CD4-positive, alpha-beta T cell treated with Interferon gamma for 1 hour (primary cell): ENCODE data around the gene ITGA3.

Source experiments
- DNase-seq: peaks from one replicate; pipeline ENCODE4 v3.0.0-alpha.2; 2020

ITGA3 gene

DNA sequence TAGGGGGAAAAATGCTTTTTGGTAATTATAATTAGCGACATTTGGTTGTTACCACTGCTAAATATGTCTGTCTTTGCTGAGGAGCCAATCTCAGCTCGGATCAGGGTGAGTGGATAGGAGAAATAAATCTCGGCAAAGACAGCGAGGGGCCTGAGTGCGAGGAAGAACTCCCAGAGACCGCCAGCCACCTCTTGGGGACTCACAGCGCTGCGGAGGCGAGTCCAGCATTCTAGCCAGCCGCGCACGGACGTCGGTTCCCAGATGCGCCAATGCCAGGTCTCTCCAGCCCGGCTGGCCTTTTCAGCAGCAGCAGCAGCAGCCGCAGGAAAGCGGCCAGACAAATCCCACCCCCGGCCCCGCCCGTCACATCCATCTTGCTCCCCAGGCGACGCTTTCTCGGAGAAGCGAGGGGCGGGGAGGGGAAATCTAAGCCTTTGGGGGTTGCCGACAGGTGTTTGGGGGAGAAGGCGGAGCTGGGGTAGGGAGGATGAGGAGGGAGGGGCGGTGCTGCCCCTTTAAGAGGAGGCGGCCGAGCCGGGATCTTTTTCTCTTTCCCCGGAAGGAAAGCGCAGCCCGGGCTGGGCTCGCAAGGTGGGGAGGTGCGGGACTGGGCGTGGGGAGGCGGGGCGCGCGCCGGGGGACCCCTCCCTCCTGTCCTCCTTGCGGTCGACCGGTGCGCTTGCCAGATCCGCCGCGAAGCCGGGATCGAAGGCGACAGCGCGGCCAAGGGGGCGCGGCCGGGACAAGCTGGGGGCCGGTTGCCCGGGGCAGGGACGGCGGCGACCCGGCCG lies at the start of gene ITGA3:
ITGA3 (plus strand) TSS at position 685 of the 791 bp plus-strand sequence. CDS start 330 bp downstream, outside the sequence.
- peak; percentile 32 for DNase-seq

DNA sequence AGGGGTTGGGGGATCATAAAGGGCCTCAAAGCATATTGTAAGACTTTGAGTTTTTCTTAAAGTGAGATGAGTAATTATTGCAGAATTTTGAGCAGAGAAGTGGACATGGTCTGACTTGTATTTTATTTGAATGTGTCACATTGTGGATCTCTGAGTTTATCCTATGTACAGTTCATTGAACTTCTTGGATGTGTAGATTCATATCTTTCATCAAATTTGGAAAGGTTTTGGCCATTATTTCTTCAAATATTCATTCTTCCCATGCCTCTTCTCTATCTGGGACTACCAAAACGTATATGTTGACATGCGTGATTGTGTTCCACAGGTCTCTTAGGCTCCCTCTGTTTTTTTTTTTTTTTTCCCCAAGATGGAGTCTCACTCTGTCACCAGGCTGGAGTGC lies 46.6 kb upstream of the ITGA3 start:
- no peak for DNase-seq

DNA sequence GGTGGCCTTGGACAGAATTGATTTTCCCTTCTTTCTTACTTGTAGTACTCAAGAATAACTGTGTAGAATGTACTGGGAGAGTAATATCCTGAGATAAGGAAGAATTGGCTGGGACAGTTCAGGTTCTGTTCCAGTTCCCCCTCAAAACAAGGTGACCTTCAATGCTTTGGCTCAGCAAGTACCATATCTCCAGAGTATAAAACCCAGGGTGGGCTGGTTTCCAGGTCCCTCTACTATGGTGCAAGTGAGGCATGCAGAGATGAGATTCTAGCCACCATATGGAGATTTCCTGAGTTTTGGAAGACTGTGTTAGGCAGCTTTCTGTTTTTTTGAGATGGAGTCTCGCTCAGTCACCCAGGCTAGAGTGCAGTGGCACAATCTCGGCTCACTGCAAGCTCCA lies 42.8 kb upstream of the ITGA3 start:
- DNase-seq, result no peak

DNA sequence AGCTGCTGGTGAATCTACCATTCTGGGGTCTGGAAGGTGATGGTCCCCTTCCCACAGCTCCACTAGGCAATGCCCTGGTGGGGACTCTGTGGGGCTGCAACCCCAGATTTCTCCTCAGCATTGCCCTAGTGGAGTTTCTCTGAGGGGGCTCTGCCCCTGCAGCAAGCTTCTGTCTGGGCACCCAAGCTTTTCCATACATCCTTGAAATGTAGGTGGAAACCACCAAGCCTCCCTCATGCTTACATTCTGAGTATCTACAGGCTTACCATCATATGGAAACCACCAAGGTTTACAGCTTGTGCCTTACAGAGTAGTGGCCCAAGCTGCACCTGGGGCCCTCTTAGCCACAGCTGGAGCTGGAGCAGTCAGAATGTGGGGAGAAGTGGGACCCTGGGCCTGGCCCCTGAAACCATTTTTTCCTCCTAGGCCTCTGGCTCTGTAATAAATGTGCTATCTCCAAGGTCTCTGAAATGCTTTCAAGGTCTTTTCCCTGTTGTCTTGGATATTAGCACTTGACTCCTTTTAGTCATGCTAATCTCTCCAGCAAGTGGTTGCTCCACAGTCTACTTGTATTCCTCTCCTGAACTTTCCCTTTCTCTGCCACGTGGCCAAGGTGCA lies 41.3 kb upstream of the ITGA3 start:
- DNase-seq, result no peak

DNA sequence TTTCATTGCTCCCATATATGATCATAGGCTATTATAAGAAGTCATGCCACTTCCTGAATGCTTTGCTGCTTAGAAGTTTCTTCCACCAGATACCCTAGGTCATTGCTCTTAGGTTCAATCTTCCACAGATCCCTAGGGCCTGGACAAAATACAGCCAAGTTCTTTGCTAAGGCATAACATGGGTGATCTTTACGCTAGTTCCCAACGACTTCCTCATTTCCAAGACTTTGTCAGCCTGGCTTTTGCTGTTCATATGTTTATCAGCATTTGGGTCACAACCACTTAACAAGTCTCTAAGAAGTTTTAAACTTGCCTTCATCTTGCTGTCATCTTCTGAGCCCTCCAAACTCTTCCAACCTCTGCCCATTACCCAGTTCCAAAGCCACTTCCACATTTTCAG lies 40.8 kb upstream of the ITGA3 start:
- DNase-seq, result no peak

DNA sequence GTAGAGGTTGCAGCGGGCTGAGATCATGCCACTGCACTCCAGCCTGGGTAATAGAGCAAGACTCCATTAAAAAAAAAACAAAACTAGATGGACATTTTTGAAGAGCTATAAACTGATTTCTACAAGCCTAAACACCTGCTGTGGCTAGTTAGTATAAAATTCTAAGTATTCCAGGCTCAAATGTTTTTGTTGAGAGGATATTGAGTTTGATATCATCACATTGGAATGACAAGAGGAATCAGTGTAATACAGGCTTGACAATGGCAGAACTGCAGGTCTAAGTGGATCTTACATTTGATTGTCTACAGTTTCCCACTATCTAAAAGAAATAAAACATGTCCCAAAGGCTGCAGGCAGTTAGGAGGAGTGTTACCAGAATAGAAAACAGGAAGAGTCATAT lies 37.0 kb upstream of the ITGA3 start:
- DNase-seq, result no peak

DNA sequence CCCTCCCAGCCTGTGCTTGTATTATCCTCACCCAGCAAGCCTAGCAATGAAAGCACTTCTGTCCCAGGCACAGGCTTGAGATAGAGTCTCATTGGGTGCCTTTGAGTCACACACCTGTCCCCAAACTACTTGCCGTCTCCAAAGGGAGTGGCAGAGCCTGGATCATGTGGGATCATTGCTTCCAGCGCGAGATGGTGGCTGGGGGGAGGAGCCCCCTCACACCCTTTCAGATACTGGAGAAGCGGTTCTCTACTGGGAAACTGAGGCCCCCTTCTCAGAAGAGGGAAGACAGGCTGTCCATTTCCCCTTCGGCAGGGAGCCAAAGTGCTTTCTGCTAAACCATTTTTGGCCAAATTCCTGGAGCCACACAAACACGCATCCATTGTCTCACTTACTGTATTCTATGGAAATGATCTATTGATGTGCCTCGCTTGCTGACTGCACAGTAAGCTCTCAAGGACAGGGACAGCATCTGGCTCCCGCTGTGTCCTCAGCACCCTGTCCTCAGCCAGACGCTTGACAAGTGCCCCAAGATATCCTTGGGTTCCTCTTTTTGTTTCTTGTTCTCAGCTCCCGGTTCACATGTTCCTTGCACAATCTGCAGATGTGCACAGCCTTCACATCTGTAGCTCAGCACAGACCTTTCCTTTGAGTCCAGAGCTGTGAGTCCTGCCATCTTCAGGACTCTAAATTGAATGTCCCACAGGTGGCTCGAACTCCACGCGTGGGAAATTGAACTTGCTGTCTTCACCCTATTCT lies 34.9 kb upstream of the ITGA3 start:
- DNase-seq, result no peak

DNA sequence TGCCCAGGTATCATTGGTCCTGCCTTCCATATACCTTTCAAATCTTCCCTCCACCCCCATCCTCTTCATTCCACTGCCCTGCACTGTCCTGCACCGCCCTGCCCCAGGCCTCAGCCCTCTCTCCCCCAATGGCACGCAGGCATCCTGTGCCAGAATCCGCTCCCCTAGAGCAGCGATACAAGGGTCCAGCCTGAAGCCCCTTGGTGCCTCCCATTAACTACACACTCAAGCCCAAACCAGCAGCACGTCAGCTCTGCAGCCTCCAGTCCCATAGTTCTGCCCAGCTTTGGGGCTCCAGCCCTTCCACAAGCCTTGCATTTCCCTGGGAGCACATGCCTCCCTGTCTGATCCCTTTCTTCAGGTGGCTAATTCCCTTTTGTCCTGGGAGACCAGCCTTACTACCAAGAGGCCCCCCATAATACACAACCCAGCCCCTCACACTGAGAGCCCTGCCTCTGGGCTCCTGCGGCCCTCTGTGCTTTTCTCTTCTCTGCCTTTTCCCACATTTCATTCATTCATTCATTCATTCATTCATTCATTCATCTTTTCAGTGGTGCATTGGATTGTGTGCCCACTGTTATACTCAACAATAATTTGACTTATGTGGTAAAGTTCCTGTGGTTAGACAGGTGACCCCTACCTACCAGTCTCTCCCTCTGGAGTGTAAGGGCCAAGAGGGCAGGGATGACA lies 34.1 kb upstream of the ITGA3 start:
- DNase-seq, result no peak

DNA sequence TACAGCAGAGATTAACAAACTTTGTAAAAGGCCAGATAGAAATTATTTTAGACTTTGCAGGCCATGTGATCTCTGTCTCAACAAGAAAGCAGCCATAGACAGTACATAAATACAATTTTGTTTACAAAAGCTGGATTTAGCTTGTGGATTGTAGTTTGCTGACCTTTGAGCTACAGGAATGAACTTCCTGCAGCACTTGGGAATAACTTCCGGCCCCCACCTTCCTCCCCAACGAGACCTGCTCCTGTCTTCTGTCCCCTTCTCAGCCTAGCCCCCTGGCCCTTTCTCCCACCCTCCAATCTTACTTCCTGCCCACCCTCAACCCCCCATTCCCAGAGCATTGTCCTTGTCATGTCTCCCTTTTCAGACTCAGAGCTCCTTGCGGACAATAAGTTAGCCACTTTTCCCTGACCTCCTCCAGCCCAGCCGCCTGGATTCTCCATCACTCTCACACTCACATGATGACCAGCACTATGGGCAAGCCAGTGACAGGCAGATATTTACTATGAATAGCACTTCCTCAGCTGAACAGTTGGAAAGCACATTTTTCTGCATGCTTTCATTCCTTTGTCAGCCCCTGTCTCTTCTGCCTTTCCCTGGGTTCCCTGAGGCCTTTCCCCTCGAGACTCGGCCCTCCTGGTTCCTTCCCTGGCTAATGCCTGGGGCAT lies 33.3 kb upstream of the ITGA3 start:
- no peak for DNase-seq

DNA sequence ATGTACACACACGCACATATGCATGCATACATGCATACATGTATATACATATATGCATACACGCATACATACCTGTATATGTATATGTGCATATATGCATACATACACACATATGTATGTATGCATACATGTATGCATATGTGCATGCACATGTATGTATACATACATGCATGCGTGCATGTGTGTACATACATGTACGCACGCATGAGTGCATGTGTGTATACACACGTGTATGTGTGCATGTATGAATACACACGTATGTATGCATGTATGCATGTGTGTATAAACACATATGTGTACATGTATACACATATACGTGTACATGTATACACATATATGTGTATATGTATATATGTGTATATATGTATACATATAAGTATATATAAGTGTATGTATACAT lies 32.4 kb upstream of the ITGA3 start:
- DNase-seq, result no peak

DNA sequence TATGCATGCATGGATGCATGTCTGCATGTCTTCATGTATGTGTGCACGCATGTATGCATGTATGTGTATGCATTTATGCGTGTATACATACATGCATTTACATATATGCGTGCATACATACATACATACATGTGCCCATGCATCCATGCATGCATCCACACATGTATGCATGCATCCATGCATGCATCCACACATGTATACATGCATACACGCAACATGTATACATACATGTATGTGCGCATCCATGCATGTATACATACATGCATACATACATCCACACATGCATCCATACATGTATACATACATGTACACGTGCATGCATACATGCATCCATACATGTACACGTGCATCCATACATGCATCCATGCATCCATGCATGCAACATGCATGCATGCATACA lies 31.1 kb upstream of the ITGA3 start:
- DNase-seq, result no peak

DNA sequence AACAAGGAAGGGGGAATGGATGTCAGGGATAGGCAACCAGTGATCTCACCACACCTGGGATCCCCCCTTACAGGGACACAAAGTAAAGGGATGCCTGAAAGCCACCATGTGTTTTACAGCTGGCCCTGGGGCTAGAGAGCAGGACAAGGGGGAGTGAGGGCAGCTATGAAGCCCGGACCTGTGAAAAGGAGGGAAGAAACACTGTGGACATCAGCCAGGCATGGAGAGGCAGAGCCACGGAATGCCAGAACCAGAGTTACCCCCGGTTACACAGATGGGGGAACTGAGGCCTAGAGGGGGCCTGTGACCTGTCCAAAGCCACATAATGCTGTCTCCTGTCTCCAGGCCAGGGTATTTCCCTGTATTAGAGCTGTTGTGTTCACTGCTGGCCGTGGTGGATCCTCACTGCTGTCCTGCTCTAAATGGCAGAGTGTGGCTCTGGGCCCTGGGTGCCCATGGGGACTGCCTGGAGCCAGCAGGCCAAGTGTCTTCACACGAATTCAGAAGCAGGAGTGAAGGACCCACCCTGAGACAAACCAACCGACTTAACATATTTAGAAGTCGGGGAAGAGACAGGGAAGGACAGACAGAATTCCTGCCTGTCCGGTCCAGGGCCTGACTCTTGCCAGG lies 29.7 kb upstream of the ITGA3 start:
- no peak for DNase-seq

DNA sequence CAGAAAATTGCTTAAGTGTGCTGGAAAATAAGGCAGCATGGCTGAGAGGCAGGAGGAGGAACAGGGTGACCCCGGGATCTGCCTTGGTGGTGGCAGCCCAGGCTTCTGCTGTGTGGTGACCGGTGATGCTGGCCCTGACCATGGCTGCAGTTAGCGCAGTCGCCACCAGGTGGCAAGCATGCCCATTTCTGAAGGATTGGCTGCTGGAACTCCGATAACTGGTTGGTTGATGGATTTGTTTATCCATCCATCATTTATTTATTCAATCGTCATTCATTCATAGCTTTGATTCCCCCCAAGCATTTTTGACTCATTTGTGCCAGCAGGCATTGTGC lies 29.1 kb upstream of the ITGA3 start:
- DNase-seq, result peak; percentile 62

DNA sequence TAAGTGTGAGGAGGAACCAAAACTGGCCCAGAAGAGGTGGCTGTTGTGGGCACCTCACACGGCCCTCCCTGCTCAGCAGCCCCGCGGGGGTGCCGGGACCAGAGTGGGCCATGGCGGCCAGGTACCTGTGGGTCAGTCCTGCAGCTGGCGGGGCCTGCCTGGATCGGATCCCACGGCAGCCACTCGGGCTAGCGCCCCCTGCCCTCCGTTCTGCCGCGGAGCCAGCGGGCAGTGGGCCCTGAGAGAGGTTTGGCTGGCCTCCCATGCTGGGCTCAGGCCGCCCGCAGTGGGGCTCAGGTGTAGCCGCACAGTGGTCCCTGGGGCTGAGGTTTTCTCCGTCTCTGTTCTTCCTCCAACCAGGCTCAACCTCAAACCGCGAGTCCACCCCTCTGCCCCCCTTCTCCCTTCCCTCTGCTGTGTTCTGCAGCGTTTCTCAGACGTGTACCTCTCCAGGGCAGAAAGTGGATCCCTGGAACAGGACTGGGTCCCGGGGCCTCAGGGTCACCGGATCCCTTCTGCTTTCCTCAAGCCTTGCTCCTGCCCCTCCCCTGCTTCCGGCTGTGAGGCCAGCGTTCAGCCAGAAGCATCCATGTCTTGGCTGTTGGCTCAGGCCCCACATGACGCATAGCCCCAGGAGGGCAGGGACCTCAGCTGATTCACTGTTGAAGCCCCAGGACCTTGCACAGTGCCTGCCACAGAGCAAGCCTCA lies 28.6 kb upstream of the ITGA3 start:
- peak; percentile 8 for DNase-seq

DNA sequence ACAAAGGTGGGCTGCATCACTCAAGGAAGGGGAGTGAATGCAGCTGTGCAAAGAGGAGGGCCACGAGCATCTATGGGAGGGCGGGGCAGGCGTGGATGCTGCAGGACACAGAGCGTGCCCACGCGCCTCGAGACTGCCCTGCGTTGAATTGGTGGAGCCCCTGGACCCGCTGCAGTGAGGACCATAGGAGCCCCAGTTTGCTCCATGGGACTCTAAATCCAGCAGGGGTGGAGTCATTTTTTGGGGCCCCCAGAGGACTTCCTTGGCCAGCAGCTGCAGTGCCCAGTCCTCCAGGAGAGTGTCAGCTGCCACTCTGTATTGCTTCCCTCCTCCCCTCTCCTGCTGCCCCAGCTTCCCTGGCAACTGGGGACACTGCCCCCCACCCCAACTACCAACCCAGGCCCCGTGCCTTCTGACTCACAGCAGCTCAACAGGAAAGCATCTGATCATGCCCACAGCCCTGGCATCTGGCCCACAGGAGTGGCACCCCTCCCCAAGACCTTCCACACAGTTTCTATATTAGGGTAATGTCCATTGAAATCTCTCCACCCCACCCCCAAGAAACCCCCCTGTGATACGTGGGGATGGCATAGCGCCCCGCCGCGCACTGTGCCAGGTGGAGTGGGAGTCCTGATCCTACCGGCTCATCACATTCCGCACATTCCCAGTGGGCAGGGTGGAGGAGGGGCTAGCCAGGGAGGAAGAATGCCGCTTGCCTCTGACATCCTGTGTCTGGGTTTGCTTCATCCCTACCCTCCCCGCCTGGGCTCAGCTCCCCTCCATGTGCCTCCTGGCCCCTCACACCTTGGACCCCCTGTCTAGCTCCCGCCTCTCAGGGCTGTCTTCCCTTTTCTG lies 27.8 kb upstream of the ITGA3 start:
- no peak for DNase-seq

DNA sequence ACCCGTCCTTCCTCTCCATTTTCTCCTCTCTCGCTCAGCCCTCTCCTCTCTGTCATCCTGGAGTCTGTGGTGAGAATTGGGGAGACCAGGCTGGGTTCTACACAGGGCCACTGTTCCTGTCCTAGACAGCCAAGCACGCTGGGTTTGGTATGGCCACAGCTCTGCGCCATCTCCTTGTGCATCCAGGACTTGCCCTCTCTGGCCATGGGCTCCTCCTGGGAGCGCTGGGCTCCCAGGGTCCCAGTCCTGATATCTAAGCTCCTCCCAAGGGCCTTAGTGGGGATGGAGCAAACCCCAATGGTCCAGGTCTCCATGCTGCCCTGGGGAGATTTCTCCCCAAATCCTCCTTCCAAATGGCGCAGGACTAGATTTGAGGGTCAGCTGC lies 27.2 kb upstream of the ITGA3 start:
- no peak for DNase-seq

DNA sequence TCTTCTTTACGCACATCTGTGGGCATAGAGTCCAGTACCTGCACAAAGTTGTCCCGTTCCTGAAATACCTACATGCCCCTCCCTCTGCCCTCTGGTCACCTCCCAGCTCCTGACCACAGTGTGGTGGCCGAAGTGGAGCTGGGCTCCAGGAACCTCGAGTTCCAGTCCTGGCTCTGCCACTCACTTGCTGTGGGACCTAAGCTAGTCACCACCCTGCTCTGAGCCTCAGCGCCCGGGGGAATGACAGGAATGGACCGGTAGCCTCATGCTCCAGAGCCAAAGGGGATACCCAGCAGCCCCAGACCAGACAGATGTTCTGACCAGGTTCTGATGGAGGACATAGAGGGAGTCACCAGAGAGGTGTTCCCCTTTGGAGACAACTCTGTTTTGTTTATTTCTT lies 26.7 kb upstream of the ITGA3 start:
- DNase-seq, result no peak

DNA sequence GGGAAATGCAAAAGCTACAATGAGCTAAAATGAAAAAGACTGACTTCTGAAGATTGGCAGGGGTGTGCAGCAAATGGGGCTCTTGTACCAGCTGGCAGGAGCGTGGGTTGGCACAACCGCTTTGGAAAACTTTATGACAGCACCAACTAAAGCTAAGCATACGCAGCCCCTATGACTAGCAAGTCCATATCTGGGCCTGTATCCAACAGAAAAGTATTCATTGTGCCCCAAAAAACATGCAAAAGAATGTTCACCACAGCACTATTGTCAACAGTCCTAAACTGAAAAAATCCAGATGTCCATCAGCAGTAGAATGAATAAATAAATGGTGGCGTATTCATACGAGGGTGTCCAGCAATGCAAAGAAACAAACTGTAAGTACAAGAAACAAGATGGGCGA lies 22.6 kb upstream of the ITGA3 start:
- DNase-seq, result no peak

DNA sequence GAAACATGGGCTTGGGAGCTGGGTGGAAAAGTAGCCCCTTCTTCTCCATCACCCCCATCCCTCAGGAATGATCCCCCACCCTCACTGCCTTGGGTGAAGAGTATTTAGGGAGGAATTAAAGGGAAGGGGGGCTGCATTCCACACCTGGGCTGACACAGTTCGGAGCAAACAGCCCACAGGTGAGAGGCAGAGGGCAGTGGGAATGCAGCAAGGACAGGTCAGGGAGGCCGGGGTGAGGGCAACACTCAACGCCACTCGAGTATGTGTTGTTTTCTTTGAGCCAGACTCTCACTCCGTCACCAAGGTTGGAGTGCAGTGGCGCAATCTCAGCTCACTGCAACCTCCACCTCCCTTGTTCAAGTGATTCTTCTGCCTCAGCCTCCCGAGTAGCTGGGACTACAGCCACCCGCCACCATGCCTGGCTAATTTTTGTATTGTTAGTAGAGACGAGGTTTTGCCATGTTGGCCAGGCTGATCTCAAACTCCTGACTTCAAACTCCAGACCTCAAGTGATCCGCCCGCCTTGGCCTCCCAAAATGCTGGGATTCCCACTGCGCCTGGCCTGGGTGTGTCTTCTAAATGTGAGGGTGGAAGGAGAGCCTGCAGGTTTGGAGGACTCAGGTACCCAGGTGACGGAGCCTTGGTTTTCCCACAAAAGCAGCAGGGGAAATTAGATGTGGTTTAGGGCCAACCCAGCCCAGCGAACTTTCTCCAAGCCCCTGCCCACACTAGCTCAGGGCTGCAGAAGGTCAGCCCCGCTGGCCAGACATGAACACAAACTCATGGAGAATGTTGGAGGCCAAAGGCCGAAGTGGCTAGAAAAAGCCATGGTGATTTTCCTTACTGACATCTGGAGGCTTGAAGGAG lies 21.2 kb upstream of the ITGA3 start:
- no peak for DNase-seq

DNA sequence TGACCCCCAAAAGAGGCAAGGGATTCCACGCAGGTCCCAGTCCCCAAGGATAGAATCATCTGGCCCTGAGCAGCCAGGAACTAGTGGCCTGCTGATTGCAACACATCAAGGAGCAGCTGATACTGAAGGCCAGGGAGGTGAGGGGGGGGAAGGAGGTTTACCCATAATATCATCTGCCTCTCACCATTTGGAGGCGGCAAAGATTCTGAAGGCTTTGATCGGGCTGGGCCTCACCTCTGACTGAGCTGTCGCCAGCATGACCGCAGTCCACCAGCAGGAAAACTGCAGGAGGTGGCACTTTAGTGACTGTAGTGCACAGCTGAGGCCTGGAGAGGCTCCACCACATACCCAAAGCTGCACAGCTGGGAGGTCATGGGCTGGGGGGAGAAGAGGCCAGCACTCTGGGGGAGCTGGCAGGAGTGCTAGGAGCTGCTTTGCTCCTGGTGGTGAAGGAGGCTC lies 20.5 kb upstream of the ITGA3 start:
- no peak for DNase-seq
